ENCODE results near the gene DAGLB.

DNA sequence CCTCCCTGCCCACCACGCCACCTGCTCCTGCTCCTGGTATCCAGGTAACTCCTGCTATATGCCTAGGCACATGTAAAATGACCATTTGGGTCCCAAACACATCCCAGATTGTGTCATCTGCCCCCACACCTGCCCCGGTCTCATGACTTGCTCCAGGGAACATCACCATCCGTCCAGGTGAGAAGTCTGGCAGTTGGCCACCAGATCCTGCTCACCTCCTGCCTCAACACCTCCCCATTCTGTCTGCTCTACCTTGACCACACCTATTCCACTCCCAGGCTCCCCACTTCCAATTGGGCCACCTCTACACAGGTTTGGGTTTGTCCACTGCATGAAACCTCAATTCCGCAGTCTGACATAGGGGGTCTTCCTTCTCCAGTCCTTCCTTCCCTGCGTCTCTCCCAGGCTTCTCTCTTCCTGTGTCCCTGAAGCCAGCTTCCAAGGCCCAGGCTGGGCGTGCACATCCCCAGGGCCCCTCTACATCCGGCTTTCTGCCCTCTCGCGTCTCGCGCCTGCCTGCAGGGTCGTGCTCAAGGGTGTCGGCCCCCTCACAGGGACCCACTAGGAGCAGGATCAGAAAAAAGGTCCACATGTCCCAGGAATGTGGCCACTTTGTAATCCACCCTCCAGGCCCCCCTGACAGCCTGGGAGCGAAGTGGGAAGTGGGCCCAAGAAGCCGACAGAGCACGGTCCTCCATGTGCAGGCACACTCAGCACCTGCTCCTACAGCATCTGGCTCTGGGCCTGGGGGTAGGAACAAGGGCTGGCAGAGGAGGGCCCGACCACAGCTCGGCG is 49.3 kb upstream of the DAGLB start:
- TF ChIP-seq EZH2 (IDR thresholded peaks at IDR 0.05; ENCODE audit: insufficient read depth, low read length): no peak
- TF ChIP-seq, protein P1, sequence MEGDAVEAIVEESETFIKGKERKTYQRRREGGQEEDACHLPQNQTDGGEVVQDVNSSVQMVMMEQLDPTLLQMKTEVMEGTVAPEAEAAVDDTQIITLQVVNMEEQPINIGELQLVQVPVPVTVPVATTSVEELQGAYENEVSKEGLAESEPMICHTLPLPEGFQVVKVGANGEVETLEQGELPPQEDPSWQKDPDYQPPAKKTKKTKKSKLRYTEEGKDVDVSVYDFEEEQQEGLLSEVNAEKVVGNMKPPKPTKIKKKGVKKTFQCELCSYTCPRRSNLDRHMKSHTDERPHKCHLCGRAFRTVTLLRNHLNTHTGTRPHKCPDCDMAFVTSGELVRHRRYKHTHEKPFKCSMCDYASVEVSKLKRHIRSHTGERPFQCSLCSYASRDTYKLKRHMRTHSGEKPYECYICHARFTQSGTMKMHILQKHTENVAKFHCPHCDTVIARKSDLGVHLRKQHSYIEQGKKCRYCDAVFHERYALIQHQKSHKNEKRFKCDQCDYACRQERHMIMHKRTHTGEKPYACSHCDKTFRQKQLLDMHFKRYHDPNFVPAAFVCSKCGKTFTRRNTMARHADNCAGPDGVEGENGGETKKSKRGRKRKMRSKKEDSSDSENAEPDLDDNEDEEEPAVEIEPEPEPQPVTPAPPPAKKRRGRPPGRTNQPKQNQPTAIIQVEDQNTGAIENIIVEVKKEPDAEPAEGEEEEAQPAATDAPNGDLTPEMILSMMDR (IDR thresholded peaks at IDR 0.05; ENCODE audit: insufficient read depth, low read depth, low read length): no peak

Measured in astrocyte (in vitro differentiated cells and primary cell).